ENCODE data around the gene DRD2. TPM values are rescaled to one million over a fixed set of nuclear protein-coding genes. Genes with fewer than 3 reads are reported as not detected.

The DRD2 gene
- total RNA-seq, 2 donors from 2014 or later, result 0.19 to 0.82 TPM

GRCh38 chr11:113370634-113371033 lies 104.6 kb downstream of the DRD2 start:
- Mint-ChIP-seq H3K27ac (no peak overlapping the region), H3K9me3 (no peaks in the 10 kb centered on the region), H3K4me3 (no peak overlapping the region), H3K36me3 (ENCODE audit: low read depth) (peaks cover 35% of the 10 kb centered on the region), H3K4me1 (no peaks in the 10 kb centered on the region), H3K27me3 (no peaks in the 10 kb centered on the region)
- ATAC-seq (replicated peaks), result no peak

GRCh38 chr11:113369411-113369810 lies 105.8 kb downstream of the DRD2 start:
- H3K4me3 Mint-ChIP-seq, result no peak overlapping the region
- no peak for ATAC-seq (replicated peaks)
- no peaks in the 10 kb centered on the region for H3K27me3 Mint-ChIP-seq
- no peak overlapping the region for H3K27ac Mint-ChIP-seq
- peaks cover 39% of the 10 kb centered on the region for H3K36me3 Mint-ChIP-seq (ENCODE audit: low read depth)
- H3K4me1 Mint-ChIP-seq, result no peaks in the 10 kb centered on the region
- H3K9me3 Mint-ChIP-seq, result no peaks in the 10 kb centered on the region

- Mint-ChIP-seq H3K4me3 (no peak overlapping the region), H3K27ac (peak overlapping the region; percentile 25), H3K36me3 (ENCODE audit: low read depth) (peaks cover 58% of the 10 kb centered on the region), H3K27me3 (no peaks in the 10 kb centered on the region), H3K4me1 (peaks cover 5% of the 10 kb centered on the region), H3K9me3 (no peaks in the 10 kb centered on the region)
- ATAC-seq (replicated peaks), result no peak
These were observed 109.3 kb downstream of the DRD2 start for GRCh38 chr11:113365895-113366294.

- peaks cover 68% of the 10 kb centered on the region for H3K36me3 Mint-ChIP-seq (ENCODE audit: low read depth)
- no peak overlapping the region for H3K4me3 Mint-ChIP-seq
- H3K27ac Mint-ChIP-seq, result no peak overlapping the region
- H3K27me3 Mint-ChIP-seq, result no peaks in the 10 kb centered on the region
- H3K9me3 Mint-ChIP-seq, result no peaks in the 10 kb centered on the region
- H3K4me1 Mint-ChIP-seq, result peaks cover 5% of the 10 kb centered on the region
- no peak for ATAC-seq (replicated peaks)
These were observed 111.1 kb downstream of the DRD2 start for GRCh38 chr11:113363996-113364641.

- no peaks in the 10 kb centered on the region for H3K27me3 Mint-ChIP-seq
- no peak for ATAC-seq (replicated peaks)
- peaks cover 5% of the 10 kb centered on the region for H3K4me1 Mint-ChIP-seq
- H3K36me3 Mint-ChIP-seq (ENCODE audit: low read depth), result peaks cover 68% of the 10 kb centered on the region
- H3K4me3 Mint-ChIP-seq, result no peak overlapping the region
- H3K27ac Mint-ChIP-seq, result no peak overlapping the region
- no peaks in the 10 kb centered on the region for H3K9me3 Mint-ChIP-seq
These were observed 111.8 kb downstream of the DRD2 start for GRCh38 chr11:113363406-113363805.

Other genes starting within 250 kb of the DRD2 start
- gene TTC12, start 160.8 kb downstream of the DRD2 start, total RNA-seq, result 1 to 10 TPM; 8.5 to 9.8 TPM
- under 1 TPM; 0.40 to 0.67 TPM for gene ANKK1, start 87.6 kb downstream of the DRD2 start, total RNA-seq
- gene TMPRSS5, start 230.9 kb upstream of the DRD2 start, total RNA-seq, result under 1 TPM; 0.52 to 0.95 TPM